Ishikawa (cell line): ENCODE results near the gene PTTG1IP.

Source experiments
- CEBPB ChIP-seq: IDR thresholded peaks from 2 replicates; pipeline ENCODE4 v1.6.1; 2012
- CREB1 ChIP-seq: IDR thresholded peaks from 2 replicates; pipeline ENCODE4 v1.6.1; 2012; ENCODE audit warnings: low read depth
- EGR1 ChIP-seq: IDR thresholded peaks from 2 replicates; pipeline ENCODE4 v1.6.1; 2012
- EP300 ChIP-seq: IDR thresholded peaks from 2 replicates; pipeline ENCODE4 v1.6.1; 2012; ENCODE audit warnings: borderline replicate concordance
- NFIC ChIP-seq: IDR thresholded peaks from 2 replicates; pipeline ENCODE4 v1.6.1; 2012
- RAD21 ChIP-seq: IDR thresholded peaks from 2 replicates; pipeline ENCODE4 v1.6.1; 2012; ENCODE audit warnings: low read depth
- TCF12 ChIP-seq: IDR thresholded peaks from 2 replicates; pipeline ENCODE4 v1.6.1; 2012; ENCODE audit warnings: low read depth
- TEAD4 ChIP-seq: IDR thresholded peaks from 2 replicates; pipeline ENCODE4 v1.6.1; 2012
- YY1 ChIP-seq: IDR thresholded peaks from 2 replicates; pipeline ENCODE4 v1.6.1; 2012; ENCODE audit warnings: low read depth
- ZBTB7A ChIP-seq: IDR thresholded peaks from 2 replicates; pipeline ENCODE4 v1.6.1; 2012; ENCODE audit warnings: low read depth
- TF ChIP-seq, protein P1 (sequence below): IDR thresholded peaks from 2 replicates; pipeline ENCODE4 v1.6.1; 2012
- TF ChIP-seq, protein P2 (sequence below): IDR thresholded peaks from 2 replicates; pipeline ENCODE4 v1.6.1; 2012; ENCODE audit warnings: low read depth, mild to moderate bottlenecking

DNA sequence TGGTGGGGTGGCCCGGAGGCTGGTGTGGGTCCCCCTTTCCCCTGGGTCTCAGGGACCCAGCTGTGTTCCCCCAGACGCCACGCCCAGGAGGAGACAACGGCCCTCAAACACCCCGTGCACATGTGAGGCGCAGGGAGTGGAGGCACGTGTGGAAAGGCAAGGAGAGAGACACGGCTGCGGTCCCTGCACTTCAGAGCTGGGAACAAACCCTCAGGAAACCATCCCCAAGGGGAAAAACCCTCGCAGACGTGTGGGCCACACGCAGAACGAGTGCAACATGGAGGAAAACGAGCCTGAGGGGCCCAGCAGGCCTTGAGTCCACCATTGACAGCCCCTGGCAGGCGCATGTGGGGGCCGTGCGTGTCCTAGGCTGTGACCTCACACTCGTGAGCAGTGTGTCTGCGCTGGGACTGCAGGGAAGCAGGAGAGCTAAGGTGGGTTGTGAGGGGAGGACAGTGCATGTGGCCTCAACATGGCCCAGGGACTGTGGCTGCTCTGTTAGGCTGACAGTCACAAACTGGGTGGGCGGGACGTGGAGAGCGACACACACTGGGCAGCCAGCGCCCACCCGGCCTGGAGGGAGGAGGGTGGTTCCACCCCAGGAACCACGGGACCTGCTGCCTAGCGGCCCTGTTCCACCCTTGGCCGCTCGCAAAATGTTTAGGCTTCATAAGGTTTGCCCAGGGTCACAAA lies 27.2 kb upstream of the PTTG1IP start:
- TF ChIP-seq CEBPB (no peak), TCF12 (no peak), RAD21 (no peak), EP300 (no peak), EGR1 (no peak), TEAD4 (no peak), YY1 (no peak), ZBTB7A (no peak), NFIC (no peak), CREB1 (no peak)
- TF ChIP-seq, protein P1, sequence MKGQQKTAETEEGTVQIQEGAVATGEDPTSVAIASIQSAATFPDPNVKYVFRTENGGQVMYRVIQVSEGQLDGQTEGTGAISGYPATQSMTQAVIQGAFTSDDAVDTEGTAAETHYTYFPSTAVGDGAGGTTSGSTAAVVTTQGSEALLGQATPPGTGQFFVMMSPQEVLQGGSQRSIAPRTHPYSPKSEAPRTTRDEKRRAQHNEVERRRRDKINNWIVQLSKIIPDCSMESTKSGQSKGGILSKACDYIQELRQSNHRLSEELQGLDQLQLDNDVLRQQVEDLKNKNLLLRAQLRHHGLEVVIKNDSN: no peak
- TF ChIP-seq, protein P2, sequence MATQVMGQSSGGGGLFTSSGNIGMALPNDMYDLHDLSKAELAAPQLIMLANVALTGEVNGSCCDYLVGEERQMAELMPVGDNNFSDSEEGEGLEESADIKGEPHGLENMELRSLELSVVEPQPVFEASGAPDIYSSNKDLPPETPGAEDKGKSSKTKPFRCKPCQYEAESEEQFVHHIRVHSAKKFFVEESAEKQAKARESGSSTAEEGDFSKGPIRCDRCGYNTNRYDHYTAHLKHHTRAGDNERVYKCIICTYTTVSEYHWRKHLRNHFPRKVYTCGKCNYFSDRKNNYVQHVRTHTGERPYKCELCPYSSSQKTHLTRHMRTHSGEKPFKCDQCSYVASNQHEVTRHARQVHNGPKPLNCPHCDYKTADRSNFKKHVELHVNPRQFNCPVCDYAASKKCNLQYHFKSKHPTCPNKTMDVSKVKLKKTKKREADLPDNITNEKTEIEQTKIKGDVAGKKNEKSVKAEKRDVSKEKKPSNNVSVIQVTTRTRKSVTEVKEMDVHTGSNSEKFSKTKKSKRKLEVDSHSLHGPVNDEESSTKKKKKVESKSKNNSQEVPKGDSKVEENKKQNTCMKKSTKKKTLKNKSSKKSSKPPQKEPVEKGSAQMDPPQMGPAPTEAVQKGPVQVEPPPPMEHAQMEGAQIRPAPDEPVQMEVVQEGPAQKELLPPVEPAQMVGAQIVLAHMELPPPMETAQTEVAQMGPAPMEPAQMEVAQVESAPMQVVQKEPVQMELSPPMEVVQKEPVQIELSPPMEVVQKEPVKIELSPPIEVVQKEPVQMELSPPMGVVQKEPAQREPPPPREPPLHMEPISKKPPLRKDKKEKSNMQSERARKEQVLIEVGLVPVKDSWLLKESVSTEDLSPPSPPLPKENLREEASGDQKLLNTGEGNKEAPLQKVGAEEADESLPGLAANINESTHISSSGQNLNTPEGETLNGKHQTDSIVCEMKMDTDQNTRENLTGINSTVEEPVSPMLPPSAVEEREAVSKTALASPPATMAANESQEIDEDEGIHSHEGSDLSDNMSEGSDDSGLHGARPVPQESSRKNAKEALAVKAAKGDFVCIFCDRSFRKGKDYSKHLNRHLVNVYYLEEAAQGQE: no peak
